GM21423 (cell line): ENCODE data around the gene UBE2E2.
A peak's percentile ranks its signal among the peaks of the same experiment; 100 is the strongest.
"Not testable (repeated sequence)": the region's sequence is repeated elsewhere in the genome, so short reads cannot be mapped to it uniquely, and the experiment has no call there.

Source experiments
- ATAC-seq: cut with Tn5 transposase; IDR thresholded peaks from one replicate; pipeline ENCODE4 v1.9.1; 2021; ENCODE audit warnings: mild to moderate bottlenecking, moderate library complexity; ENCODE audit not compliant: unreplicated experiment

UBE2E2 gene

DNA sequence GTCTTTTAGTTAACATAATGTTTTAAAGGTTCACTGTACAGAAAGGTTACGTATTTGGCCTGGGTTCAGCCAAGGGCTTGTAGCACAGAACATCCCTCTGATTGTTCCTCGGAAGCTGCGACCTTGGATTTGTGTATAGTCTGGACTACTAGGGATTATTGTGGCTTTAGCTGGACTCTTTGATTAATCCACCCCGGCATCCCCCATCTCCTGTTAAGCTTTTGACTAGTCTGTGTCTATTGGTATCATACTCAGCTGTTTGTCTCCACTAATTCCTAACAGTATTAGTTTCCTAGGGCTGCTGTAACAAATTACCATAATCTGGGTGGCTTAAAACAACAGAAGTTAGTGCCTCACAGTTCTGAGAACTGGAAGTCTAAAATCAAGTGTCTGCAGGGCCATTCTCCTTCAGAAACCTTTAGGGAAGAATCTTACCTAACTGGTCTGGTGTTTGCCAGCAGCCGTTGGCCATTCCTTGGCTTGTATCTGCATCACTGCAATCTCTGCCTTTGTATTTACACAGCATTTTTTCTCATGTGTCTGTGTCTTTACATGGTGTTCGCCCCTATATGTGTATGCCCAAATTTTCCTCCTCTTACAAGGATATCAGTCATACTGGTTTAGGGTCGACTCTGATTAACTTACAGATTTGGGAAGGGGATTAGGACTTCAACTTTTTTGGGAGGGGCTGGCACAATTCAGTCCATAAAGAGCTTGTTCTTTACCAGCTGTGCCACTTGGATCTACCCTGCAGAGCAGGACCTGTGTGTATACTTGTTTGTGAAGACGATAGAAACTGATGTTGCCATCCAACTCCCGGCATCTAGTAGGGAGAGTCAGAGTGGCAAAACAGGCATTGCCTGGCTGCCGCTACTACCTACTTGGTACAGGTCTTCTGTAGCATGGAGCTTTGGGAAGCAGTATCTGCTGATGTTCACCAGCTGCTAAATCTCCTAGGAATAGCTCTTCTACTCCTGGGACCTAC, 117.8 kb downstream of the UBE2E2 start:
- ATAC-seq, result no peak

DNA sequence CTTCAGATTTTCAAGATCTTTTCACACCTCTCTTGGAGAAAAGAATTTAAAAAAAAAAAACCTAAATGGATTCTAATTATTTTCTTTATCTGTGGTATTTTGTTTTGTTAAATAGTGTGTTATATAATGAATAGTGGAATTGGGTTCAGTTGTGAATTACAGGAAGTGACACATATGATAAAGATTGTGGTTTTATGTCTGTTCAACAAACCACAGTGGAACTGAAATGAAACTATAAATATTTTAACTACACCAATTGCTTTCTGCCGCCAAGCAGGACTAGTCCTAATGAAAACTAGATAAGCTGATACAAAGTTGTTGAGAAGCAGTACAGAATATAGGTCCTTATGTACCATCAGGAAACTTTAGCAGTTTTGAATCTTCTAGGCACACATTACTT, 121.6 kb downstream of the UBE2E2 start:
- ATAC-seq, result peak; percentile 68

- peak; percentile 49 for ATAC-seq
These were observed 122.4 kb downstream of the UBE2E2 start for GRCh38 chr3:23325466-23326065.

GRCh38 chr3:23329471-23330105, 126.5 kb downstream of the UBE2E2 start:
- no peak for ATAC-seq

- ATAC-seq, result no peak
These were observed 127.4 kb downstream of the UBE2E2 start for GRCh38 chr3:23330568-23330967.

DNA sequence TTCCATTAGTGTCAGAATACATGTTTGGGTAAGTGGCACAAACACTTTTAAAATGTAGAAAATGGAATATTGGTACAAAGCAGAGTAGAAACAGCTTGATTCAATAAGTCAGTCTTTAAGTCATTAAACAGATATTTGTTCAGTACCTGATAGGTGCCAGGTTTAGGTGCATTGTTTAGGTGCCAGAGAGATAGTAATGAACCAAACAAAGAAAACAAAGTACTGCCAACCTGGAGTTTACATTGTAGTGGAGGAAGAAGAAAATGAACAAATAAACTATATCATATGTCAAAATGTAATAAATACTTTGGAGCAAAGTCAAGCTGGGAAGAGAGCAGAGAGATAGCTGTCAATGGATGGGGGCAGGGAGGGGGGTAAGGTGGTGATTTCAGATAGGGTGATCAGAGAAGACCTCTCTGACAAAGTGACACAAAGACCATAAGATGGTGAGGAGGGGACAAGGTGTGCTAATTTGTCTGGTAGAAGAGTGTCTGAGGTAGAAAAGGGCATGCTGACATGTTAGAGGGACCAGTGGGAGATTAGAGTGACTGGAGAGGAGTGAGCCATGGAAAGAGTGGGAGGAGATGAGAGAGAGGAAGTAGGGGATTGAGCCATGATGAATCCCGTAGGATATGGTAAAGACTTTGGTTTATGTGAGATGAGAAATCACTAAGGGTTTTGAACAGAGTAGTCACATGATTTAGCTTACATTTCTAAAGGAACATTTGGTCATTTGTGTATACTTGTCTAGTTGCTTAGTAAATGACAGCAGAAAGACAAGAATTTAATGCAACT, 128.2 kb downstream of the UBE2E2 start:
- no peak for ATAC-seq

GRCh38 chr3:23333633-23334032, 130.5 kb downstream of the UBE2E2 start:
- no peak for ATAC-seq

- ATAC-seq, result not testable (repeated sequence)
These were observed 133.7 kb downstream of the UBE2E2 start for GRCh38 chr3:23336853-23337252.

- peak; percentile 69 for ATAC-seq
These were observed 138.2 kb downstream of the UBE2E2 start for GRCh38 chr3:23341147-23341838.

- ATAC-seq, result no peak
These were observed 139.2 kb downstream of the UBE2E2 start for GRCh38 chr3:23342343-23342742.

DNA sequence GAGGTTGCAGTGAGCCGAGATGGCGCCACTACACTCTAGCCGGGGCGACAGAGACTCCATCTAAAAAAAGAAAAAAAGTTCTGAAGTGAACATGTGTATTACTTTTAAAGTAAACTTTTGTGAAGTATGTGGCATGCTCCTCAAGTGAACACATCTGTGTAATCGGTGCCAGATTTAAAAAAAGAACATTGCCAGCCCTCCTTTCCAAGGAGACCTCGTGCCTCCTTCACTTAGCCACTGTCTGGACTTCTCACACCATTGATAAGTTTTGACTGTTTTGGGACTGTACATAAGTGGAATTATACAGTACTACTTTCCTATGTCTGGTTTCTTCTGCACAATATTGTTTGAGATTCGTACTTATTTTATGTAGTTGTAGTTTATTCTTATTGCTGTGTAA, 140.4 kb downstream of the UBE2E2 start:
- ATAC-seq, result no peak

- ATAC-seq, result no peak
These were observed 141.8 kb downstream of the UBE2E2 start for GRCh38 chr3:23344886-23345285.

DNA sequence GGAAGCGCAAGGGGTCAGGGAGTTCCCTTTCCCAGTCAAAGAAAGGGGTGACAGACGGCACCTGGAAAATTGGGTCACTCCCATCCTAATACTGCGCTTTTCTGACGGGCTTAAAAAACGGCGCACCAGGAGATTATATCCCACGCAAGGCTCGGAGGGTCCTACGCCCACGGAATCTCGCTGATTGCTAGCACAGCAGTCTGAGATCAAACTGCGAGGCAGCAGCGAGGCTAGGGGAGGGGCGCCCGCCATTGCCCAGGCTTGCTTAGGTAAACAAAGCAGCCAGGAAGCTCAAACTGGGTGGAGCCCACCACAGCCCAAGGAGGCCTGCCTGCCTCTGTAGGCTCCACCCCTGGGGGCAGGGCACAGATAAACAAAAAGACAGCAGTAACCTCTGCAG, 146.3 kb downstream of the UBE2E2 start:
- ATAC-seq, result not testable (repeated sequence)

GRCh38 chr3:23356169-23356568, 153.0 kb downstream of the UBE2E2 start:
- no peak for ATAC-seq

- ATAC-seq, result no peak
These were observed 153.8 kb downstream of the UBE2E2 start for GRCh38 chr3:23356923-23357322.

DNA sequence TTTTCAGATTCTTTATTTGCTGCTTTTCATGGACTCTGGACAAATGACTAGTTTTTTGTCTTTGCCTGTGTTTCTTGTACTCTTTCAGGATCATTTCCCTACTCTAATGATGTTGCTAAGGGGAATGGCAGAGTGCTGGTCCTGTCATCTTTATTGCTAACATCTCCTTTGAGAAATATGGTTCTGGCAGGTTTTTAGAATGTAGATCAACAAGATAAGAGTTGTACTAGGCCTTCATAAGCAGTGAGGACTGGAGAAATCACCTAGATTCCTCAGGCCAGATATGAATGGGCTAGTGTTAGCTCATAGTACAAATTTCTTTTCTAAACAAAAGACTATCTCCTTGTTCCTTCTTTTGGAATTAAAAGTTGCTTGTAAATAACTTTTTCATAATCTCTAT, 156.0 kb downstream of the UBE2E2 start:
- ATAC-seq, result no peak

DNA sequence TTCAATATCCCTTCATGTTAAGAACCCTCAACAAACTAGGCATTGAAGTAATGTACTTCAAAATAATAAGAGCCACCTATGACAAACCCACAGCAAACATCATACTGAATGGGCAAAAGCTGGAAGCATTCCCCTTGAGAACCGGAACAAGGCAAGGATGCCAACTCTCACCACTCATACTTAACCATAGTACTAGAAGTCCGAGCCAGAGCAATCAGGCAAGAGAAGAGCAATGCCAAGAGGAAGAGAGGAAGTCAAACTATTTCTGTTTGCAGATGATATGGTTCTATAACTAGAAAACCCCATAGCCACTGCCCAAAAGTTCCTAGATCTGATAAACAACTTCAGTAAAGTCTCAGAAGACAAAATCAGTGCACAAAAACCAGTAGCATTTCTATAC, 161.9 kb downstream of the UBE2E2 start:
- ATAC-seq, result no peak

DNA sequence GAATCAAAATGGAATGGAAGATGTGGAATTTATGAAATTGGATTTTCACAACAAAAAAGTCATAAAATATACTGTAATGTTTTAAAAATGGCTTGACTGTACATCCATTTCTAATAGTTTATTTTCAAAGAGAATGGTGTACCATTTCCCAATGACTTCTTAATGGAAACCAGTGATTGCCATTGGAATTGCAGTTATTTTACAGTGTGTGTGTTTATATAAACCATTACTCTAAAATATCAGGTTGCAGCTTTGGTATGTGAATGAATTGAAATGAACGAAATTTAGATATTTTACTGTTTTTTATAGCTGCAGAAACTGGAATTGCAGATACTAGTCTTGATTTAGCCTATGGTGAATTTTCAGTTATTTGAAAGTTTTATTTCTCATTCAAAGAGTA, 165.6 kb downstream of the UBE2E2 start:
- ATAC-seq, result no peak

GRCh38 chr3:23372285-23372684, 169.2 kb downstream of the UBE2E2 start:
- no peak for ATAC-seq

DNA sequence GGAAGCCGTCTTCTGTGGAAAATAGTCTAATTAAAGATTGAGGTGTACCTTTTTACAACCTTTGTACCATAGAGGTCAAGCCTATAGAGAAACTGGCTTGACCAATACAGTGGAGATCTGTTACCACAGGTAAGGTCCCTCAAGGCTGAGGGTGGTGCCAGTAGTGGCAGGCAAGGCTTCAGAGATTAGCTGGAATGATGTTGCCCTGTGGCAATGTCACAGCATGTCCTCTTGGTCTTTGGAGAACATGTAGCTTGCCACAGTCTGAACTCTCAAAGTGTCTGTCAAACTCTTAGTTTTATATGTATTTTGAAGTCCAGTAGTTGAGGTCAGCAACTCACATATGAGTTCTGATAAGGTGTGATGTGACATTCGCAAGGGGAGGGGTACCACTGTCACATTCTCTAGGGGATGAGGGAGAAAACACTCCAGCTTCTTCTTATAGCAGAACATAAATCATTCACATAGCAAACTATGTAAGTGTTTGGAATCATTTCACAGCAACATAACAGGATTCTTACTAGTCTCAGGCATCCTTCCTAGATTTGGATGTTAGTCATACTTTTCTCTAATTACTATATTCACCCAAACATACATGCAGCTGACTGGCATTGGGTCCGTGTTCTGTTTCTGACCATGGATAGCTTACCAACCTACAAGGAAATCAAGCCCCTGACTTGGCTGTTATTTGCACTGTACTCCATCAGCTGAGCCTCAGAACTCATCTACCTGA, 173.6 kb downstream of the UBE2E2 start:
- no peak for ATAC-seq
